CD4-positive, alpha-beta memory T cell (primary cell): Measurements from ENCODE around the gene APH1B. TPM values are rescaled to one million over a fixed set of nuclear protein-coding genes. Genes with fewer than 3 reads are reported as not detected.
"Not testable (repeated sequence)": the region's sequence is repeated elsewhere in the genome, so short reads cannot be mapped to it uniquely, and the experiment has no call there.

Experiments
- CTCF ChIA-PET: fragments of 350-600 bp; sonication (Branson Sonifier 250); formaldehyde crosslinking; loops from one replicate; lab custom pipeline; 2021; ENCODE audit warnings: inconsistent platforms; ENCODE audit not compliant: partially characterized antibody; lab: Charles Lee
- POLR2A ChIA-PET: fragments of 350-600 bp; sonication (Branson Sonifier 250); formaldehyde crosslinking; loops from one replicate; lab custom pipeline; 2021; ENCODE audit not compliant: partially characterized antibody; lab: Charles Lee
- DNase-seq, 5 donors: peaks; one replicate each; pipeline versions ENCODE4 v3.0.0 to v3.0.0-alpha.2; 2020 to 2022; ENCODE audit warnings: mixed read lengths in 1 of 5
- H3K27ac ChIP-seq: one replicate; pipeline ENCODE4 v1.7.0; 2013; ENCODE audit warnings: low read depth, low read length
- H3K27me3 ChIP-seq: 2 replicates; pipeline ENCODE4 v1.7.0; 2013; ENCODE audit warnings: mild to moderate bottlenecking, low read length, moderate library complexity; ENCODE audit not compliant: insufficient read depth
- H3K36me3 ChIP-seq: 2 replicates; pipeline ENCODE4 v1.7.0; 2013; ENCODE audit warnings: mild to moderate bottlenecking, low read length, moderate library complexity; ENCODE audit not compliant: insufficient read depth
- H3K4me1 ChIP-seq: 2 replicates; pipeline ENCODE4 v1.7.0; 2013; ENCODE audit warnings: mild to moderate bottlenecking, low read length, moderate library complexity; ENCODE audit not compliant: insufficient read depth
- H3K4me3 ChIP-seq, 2 donors: one replicate each; pipeline ENCODE4 v1.7.0; 2013; ENCODE audit warnings: low read length in 2 of 2, mild to moderate bottlenecking in 1 of 2
- H3K9me3 ChIP-seq, 2 donors: one replicate each; pipeline ENCODE4 v1.7.0; 2013; ENCODE audit warnings: low read length in 2 of 2, control low read depth in 1 of 2; ENCODE audit not compliant: control insufficient read depth in 1 of 2
- H3K27ac Mint-ChIP-seq, 7 donors: one replicate each; pipeline ENCODE4 v1.8.0; 2020 to 2021; ENCODE audit warnings: mixed read lengths in 7 of 7, mild to moderate bottlenecking in 6 of 7, inconsistent platforms in 3 of 7, moderate library complexity in 3 of 7
- H3K27me3 Mint-ChIP-seq, 2 donors: one replicate each; pipeline ENCODE4 v1.8.0; 2020 to 2021; ENCODE audit warnings: mixed read lengths in 2 of 2
- H3K36me3 Mint-ChIP-seq, 2 donors: one replicate each; pipeline ENCODE4 v1.8.0; 2020 to 2021; ENCODE audit warnings: mixed read lengths in 2 of 2, inconsistent platforms in 1 of 2, mild to moderate bottlenecking in 1 of 2
- H3K4me1 Mint-ChIP-seq, 4 donors: one replicate each; pipeline ENCODE4 v1.8.0; 2020 to 2021; ENCODE audit warnings: mixed read lengths in 4 of 4, mild to moderate bottlenecking in 1 of 4
- H3K4me3 Mint-ChIP-seq, 8 donors: one replicate each; pipeline ENCODE4 v1.8.0; 2020 to 2021; ENCODE audit warnings: mixed read lengths in 8 of 8, mild to moderate bottlenecking in 7 of 8, moderate library complexity in 6 of 8, inconsistent platforms in 3 of 8
- H3K9me3 Mint-ChIP-seq, 8 donors: one replicate each; pipeline ENCODE4 v1.8.0; 2020 to 2021; ENCODE audit warnings: mixed read lengths in 8 of 8, mild to moderate bottlenecking in 5 of 8, inconsistent platforms in 3 of 8, moderate library complexity in 1 of 8
- intact Hi-C: fragments of 100-400 bp; cut with micrococcal nuclease; formaldehyde crosslinking; loops from one replicate; pipeline ENCODE4 v1.15.1; 2023
- polyA plus RNA-seq, 2 donors: library from polyadenylated mRNA; unstranded; fragments of 300-500 nt; fragmentation: Illumina TruSeq; gene quantifications; one replicate each; pipeline ENCODE4 v1.2.3, GENCODE V29; 2021
- total RNA-seq, 2 experiments: library from RNA; stranded (reverse); gene quantifications; one replicate each; pipeline ENCODE4 v1.2.3, GENCODE V29; 2021

Gene APH1B
- total and polyA plus RNA-seq, 4 experiments from 2014 or later: 11.9 to 28.4 (median 18.2) TPM

GRCh38 chr15:63233667-63234423, 43.6 kb upstream of the APH1B start:
- CTCF ChIA-PET: interaction anchor here (2.3 to 6.2 kb wide), 2 partner anchors 11 to 39 kb away, joined by 10 to 62 read pairs; no protein-coding TSS in a partner anchor
- Mint-ChIP-seq H3K4me3 (peak overlapping the region in 3 of 8 donors; percentile 7 to 52 (median 38)), H3K36me3 (peaks cover 15 to 22% of the 10 kb centered on the region in 2 donors), H3K27me3 (no peaks in the 10 kb centered on the region), H3K4me1 (peaks cover 53 to 79% (median 63%) of the 10 kb centered on the region in 4 donors), H3K27ac (peak overlapping the region in 6 of 7 donors; percentile 42 to 90 (median 82)), H3K9me3 (peaks cover 0 to 3% (median 0%) of the 10 kb centered on the region in 8 donors)
- DNase-seq: no peak
- Histone ChIP-seq H3K4me3 (no peak overlapping the region), H3K36me3 (no peaks in the 10 kb centered on the region), H3K27ac (no peak overlapping the region), H3K27me3 (no peaks in the 10 kb centered on the region), H3K4me1 (peaks cover 78% of the 10 kb centered on the region), H3K9me3 (no peaks in the 10 kb centered on the region)
- intact Hi-C loops: loop anchor here (2.0 kb wide), 2 partner anchors 21 to 77 kb away; partner anchors contain the start of gene RPS27L
- POLR2A ChIA-PET: interaction anchor here (0.8 to 11.5 kb wide), 5 partner anchors 11 to 40 kb away, joined by 3 to 161 read pairs (median 4); no protein-coding TSS in a partner anchor

DNA sequence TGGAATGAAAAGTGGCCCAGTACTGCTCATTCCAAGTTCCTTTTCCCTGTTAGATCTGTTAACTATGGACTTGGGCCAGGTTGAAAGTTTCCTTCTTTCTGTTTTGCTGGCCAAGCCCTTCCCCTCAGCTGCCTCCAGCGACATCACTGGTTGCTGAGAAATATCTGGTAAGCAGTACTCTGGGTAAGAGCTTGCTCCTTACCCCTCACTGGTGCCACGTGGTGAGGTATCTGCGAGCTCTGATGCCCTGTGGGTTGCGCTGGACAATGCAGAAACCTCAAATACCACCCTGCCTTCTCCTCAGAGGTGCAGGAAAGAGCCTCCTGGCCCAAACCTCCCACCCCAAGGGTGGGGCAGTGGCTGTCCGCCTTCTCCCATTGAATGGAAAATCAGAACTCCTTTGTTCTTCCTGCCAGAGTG, 42.9 kb upstream of the APH1B start:
- H3K4me3 ChIP-seq: no peak overlapping the region
- no peaks in the 10 kb centered on the region for H3K27me3 ChIP-seq
- peaks cover 0 to 3% (median 0%) of the 10 kb centered on the region in 8 donors for H3K9me3 Mint-ChIP-seq
- H3K4me3 Mint-ChIP-seq: peak overlapping the region in 5 of 8 donors; percentile 6 to 52 (median 36)
- no peaks in the 10 kb centered on the region for H3K36me3 ChIP-seq
- CTCF ChIA-PET: no interaction called here
- DNase-seq: no peak
- H3K9me3 ChIP-seq: no peaks in the 10 kb centered on the region
- H3K27me3 Mint-ChIP-seq: no peaks in the 10 kb centered on the region
- H3K27ac Mint-ChIP-seq: peak overlapping the region; percentile 75 to 90 (median 78)
- H3K4me1 ChIP-seq: peaks cover 77% of the 10 kb centered on the region
- peaks cover 13 to 20% of the 10 kb centered on the region in 2 donors for H3K36me3 Mint-ChIP-seq
- intact Hi-C loops: no loop called here
- no peak overlapping the region for H3K27ac ChIP-seq
- peaks cover 50 to 76% (median 61%) of the 10 kb centered on the region in 4 donors for H3K4me1 Mint-ChIP-seq
- POLR2A ChIA-PET: interaction anchor here (0.8 kb wide), 1 partner anchor 41 kb away, joined by 3 read pairs; no protein-coding TSS in a partner anchor

DNA sequence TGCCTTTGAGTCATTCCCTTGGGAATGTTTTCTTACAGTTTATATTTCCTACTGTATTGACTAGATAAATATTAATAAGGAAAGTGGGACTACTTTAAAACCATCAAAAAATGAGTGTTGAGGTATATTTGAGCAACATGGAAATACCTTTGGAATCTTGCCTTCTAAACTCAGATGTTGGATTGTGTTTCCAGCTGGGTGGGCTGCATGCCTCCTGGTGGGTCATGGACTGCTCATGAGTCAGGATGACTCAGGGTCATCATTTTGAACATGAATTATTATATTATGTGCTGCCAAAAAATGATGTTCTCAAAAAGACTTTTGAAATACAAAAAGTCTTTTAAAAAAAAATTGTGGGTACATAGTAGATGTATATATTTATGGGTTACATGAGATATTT, 41.1 kb upstream of the APH1B start:
- Mint-ChIP-seq H3K36me3 (peaks cover 18 to 22% of the 10 kb centered on the region in 2 donors), H3K4me3 (no peak overlapping the region), H3K27me3 (no peaks in the 10 kb centered on the region), H3K4me1 (peaks cover 52 to 78% (median 63%) of the 10 kb centered on the region in 4 donors), H3K9me3 (peaks cover 0 to 3% (median 0%) of the 10 kb centered on the region in 8 donors), H3K27ac (no peak overlapping the region)
- intact Hi-C loops: no loop called here
- Histone ChIP-seq H3K36me3 (no peaks in the 10 kb centered on the region), H3K4me1 (peaks cover 74% of the 10 kb centered on the region), H3K9me3 (no peaks in the 10 kb centered on the region), H3K27ac (no peak overlapping the region), H3K4me3 (no peak overlapping the region), H3K27me3 (no peaks in the 10 kb centered on the region)
- DNase-seq: no peak
- CTCF ChIA-PET: no interaction called here
- POLR2A ChIA-PET: no interaction called here

DNA sequence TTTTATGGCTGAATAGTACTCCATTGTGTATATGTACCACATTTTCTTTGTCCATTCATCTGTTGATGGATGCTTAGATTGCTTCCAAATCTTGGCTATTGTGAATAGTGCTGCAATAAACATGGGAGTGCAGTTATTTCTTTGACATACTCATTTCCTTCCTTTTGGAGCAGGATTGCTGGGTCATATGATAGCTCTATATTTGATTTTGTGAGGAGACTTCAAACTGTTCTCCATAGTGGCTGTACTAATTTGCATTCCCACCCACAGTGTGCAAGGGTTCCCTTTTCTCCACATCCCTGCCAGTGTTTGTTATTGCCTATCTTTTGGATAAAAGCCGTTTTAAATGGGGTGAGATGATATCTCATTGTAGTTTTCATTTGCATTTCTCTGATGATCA, 40.3 kb upstream of the APH1B start:
- H3K4me1 Mint-ChIP-seq: peaks cover 48 to 78% (median 62%) of the 10 kb centered on the region in 4 donors
- H3K27me3 Mint-ChIP-seq, H3K36me3 ChIP-seq, CTCF ChIA-PET, intact Hi-C loops, H3K4me3 ChIP-seq, H3K27ac ChIP-seq, H3K9me3 ChIP-seq, H3K9me3 Mint-ChIP-seq, H3K27me3 ChIP-seq, DNase-seq: not testable (repeated sequence)
- H3K36me3 Mint-ChIP-seq: peaks cover 18 to 22% of the 10 kb centered on the region in 2 donors
- peaks cover 66% of the 10 kb centered on the region for H3K4me1 ChIP-seq
- peak overlapping the region in 3 of 8 donors; percentile 1 to 16 (median 2) for H3K4me3 Mint-ChIP-seq
- peak overlapping the region in 3 of 7 donors; percentile 7 to 52 (median 36) for H3K27ac Mint-ChIP-seq
- POLR2A ChIA-PET: interaction anchor here (1.7 kb wide), 1 partner anchor 45 kb away, joined by 9 read pairs; no protein-coding TSS in a partner anchor

- no peaks in the 10 kb centered on the region for H3K36me3 ChIP-seq
- peaks cover 0 to 3% (median 0%) of the 10 kb centered on the region in 8 donors for H3K9me3 Mint-ChIP-seq
- no peaks in the 10 kb centered on the region for H3K9me3 ChIP-seq
- peaks cover 48 to 79% (median 64%) of the 10 kb centered on the region in 4 donors for H3K4me1 Mint-ChIP-seq
- ChIA-PET CTCF (interaction anchor here (0.7 to 1.4 kb wide), 4 partner anchors 9 to 43 kb away, joined by 3 to 6 read pairs (median 3); no protein-coding TSS in a partner anchor), POLR2A (interaction anchor here (1.2 to 1.7 kb wide), 3 partner anchors 44 to 81 kb away, joined by 3 to 9 read pairs (median 8); partner anchors contain the start of gene RPS27L)
- no peaks in the 10 kb centered on the region for H3K27me3 Mint-ChIP-seq
- H3K4me3 ChIP-seq: no peak overlapping the region
- H3K4me1 ChIP-seq: peaks cover 58% of the 10 kb centered on the region
- peak overlapping the region in 5 of 7 donors; percentile 31 to 70 (median 53) for H3K27ac Mint-ChIP-seq
- intact Hi-C loops: no loop called here
- H3K27me3 ChIP-seq: no peaks in the 10 kb centered on the region
- no peak for DNase-seq
- H3K4me3 Mint-ChIP-seq: peak overlapping the region in 2 of 8 donors; percentile 32 to 43
- peaks cover 20 to 25% of the 10 kb centered on the region in 2 donors for H3K36me3 Mint-ChIP-seq
- no peak overlapping the region for H3K27ac ChIP-seq
These were observed 39.2 kb upstream of the APH1B start for GRCh38 chr15:63238171-63238570.

DNA sequence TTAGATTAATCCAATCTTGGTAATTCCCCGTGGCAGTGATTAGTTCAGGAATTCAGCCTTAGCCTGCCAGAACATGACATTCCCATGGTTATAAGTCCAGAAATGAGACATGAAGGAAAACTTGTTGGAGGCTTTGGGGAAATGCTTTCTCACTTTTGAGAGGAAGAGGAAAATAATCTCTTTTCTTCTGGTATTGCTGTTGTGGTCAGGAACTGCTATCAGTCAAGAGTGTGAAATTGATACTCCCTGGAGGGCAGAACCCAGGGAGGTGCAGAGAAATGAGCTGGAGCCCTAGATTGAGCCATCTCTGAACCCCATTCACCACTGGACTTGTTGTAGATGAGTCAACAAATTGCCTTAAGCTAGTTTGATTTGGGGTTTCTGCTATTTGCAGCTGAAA, 38.6 kb upstream of the APH1B start:
- no peaks in the 10 kb centered on the region for H3K27me3 ChIP-seq
- POLR2A ChIA-PET: interaction anchor here (0.7 to 1.7 kb wide), 6 partner anchors 10 to 81 kb away, joined by 3 to 9 read pairs (median 4); partner anchors contain the start of gene RPS27L
- DNase-seq: no peak
- Mint-ChIP-seq H3K27ac (peak overlapping the region in 4 of 7 donors; percentile 9 to 67 (median 44)), H3K4me3 (no peak overlapping the region), H3K9me3 (peaks cover 0 to 3% (median 0%) of the 10 kb centered on the region in 8 donors), H3K27me3 (no peaks in the 10 kb centered on the region), H3K4me1 (peaks cover 50 to 80% (median 64%) of the 10 kb centered on the region in 4 donors), H3K36me3 (peaks cover 27 to 28% of the 10 kb centered on the region in 2 donors)
- peaks cover 58% of the 10 kb centered on the region for H3K4me1 ChIP-seq
- intact Hi-C loops: no loop called here
- H3K9me3 ChIP-seq: no peaks in the 10 kb centered on the region
- H3K4me3 ChIP-seq: no peak overlapping the region
- H3K27ac ChIP-seq: no peak overlapping the region
- no peaks in the 10 kb centered on the region for H3K36me3 ChIP-seq
- CTCF ChIA-PET: interaction anchor here (0.7 to 2.1 kb wide), 5 partner anchors 10 to 67 kb away, joined by 3 to 6 read pairs (median 3); no protein-coding TSS in a partner anchor
